ENCODE measurements around the gene RALGAPB. TPM values are rescaled to one million over a fixed set of nuclear protein-coding genes. Genes with fewer than 3 reads are reported as not detected.

The RALGAPB gene
- total RNA-seq, 2 donors from 2014 or later: 23.1 to 24.4 TPM

DNA sequence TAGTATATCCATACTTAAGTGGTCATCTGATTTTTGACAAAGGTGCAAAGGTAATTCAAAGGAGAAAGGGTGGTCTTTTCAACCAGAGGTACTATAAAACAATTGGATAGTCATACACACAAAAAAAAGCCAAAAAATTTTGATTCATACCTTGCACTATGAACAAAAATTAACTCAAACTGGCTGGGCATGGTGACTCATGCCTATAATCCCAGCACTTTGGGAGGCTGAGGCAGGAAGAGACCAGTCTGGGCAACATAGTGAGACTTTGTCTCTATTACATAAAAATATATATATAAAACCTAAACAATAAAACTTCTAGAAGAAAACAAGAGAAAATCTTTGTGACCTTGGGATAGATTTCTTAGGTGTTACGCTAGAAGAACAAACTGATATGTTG lies 64.5 kb downstream of the RALGAPB start:
- DNase-seq: no peak
- Histone ChIP-seq H3K9me3 (no peaks in the 10 kb centered on the region), H3K4me3 (no peak overlapping the region), H3K36me3 (replicated peaks in 1 of 2; ENCODE audit: insufficient read depth in 1 of 2, low read depth in 2 of 2) (peaks cover 11 to 32% of the 10 kb centered on the region in 2 donors), H3K27me3 (no peaks in the 10 kb centered on the region), H3K4me1 (no peaks in the 10 kb centered on the region), H3K27ac (no peak overlapping the region)
- WGBS, 2 donors: 100% methylated on average over 1 of the region's 1 CpG
- intact Hi-C loops (cut with DNase I): no loop called here
- no peak for ATAC-seq
- no peak for TF ChIP-seq CTCF (IDR thresholded peaks at IDR 0.05)
- TF ChIP-seq POLR2A (IDR thresholded peaks at IDR 0.05): no peak

GRCh38 chr20:38538789-38539188 lies 66.1 kb downstream of the RALGAPB start:
- ATAC-seq (no peak), DNase-seq (no peak)
- no peaks in the 10 kb centered on the region for H3K27me3 ChIP-seq
- no peak for TF ChIP-seq CTCF (IDR thresholded peaks at IDR 0.05)
- no peak for TF ChIP-seq POLR2A (IDR thresholded peaks at IDR 0.05)
- H3K4me3 ChIP-seq: no peak overlapping the region
- H3K36me3 ChIP-seq (replicated peaks in 1 of 2; ENCODE audit: insufficient read depth in 1 of 2, low read depth in 2 of 2): peaks cover 11 to 29% of the 10 kb centered on the region in 2 donors
- H3K27ac ChIP-seq: no peak overlapping the region
- 79 to 82% methylated on average over 2 of the region's 2 CpGs for WGBS, 2 donors
- H3K4me1 ChIP-seq: no peaks in the 10 kb centered on the region
- no peaks in the 10 kb centered on the region for H3K9me3 ChIP-seq
- intact Hi-C loops (cut with DNase I): no loop called here

- TF ChIP-seq POLR2A (IDR thresholded peaks at IDR 0.05) (no peak), CTCF (IDR thresholded peaks at IDR 0.05) (no peak)
- WGBS, 2 donors: 80 to 83% methylated on average over 7 of the region's 7 CpGs
- Histone ChIP-seq H3K27me3 (no peaks in the 10 kb centered on the region), H3K4me1 (no peaks in the 10 kb centered on the region), H3K4me3 (no peak overlapping the region), H3K36me3 (replicated peaks in 1 of 2; ENCODE audit: insufficient read depth in 1 of 2, low read depth in 2 of 2) (peaks cover 0 to 31% of the 10 kb centered on the region in 2 donors), H3K9me3 (no peaks in the 10 kb centered on the region), H3K27ac (no peak overlapping the region)
- DNase-seq: no peak
- ATAC-seq: no peak
- intact Hi-C loops (cut with DNase I): no loop called here
Observed at GRCh38 chr20:38543014-38543906, 70.6 kb downstream of the RALGAPB start.

- TF ChIP-seq POLR2A (IDR thresholded peaks at IDR 0.05): no peak
- no peak for TF ChIP-seq CTCF (IDR thresholded peaks at IDR 0.05)
- no peak overlapping the region for H3K4me3 ChIP-seq
- intact Hi-C loops (cut with DNase I): no loop called here
- H3K27ac ChIP-seq: no peak overlapping the region
- no peak for DNase-seq
- ATAC-seq: no peak
- WGBS, 2 donors: 92 to 94% methylated on average over 2 of the region's 2 CpGs
- H3K36me3 ChIP-seq (replicated peaks in 1 of 2; ENCODE audit: insufficient read depth in 1 of 2, low read depth in 2 of 2): peaks cover 0 to 22% of the 10 kb centered on the region in 2 donors
- no peaks in the 10 kb centered on the region for H3K9me3 ChIP-seq
- no peaks in the 10 kb centered on the region for H3K4me1 ChIP-seq
- H3K27me3 ChIP-seq: no peaks in the 10 kb centered on the region
Observed at GRCh38 chr20:38545771-38546170, 73.1 kb downstream of the RALGAPB start.

Data from body of pancreas (tissue), 4 donors.